22Rv1 (cell line): ENCODE measurements around the gene TNRC6A.

ENCODE experiments used
- CTCF ChIP-seq: fragments of 450-650 bp; IDR thresholded peaks from 2 replicates; pipeline ENCODE4 v1.5.1; 2017; ENCODE audit warnings: mild to moderate bottlenecking
- ZFX ChIP-seq: fragments of 450-650 bp; IDR thresholded peaks from 2 replicates; pipeline ENCODE4 v1.6.1; 2017; ENCODE audit warnings: antibody characterized with exemption, borderline replicate concordance

DNA sequence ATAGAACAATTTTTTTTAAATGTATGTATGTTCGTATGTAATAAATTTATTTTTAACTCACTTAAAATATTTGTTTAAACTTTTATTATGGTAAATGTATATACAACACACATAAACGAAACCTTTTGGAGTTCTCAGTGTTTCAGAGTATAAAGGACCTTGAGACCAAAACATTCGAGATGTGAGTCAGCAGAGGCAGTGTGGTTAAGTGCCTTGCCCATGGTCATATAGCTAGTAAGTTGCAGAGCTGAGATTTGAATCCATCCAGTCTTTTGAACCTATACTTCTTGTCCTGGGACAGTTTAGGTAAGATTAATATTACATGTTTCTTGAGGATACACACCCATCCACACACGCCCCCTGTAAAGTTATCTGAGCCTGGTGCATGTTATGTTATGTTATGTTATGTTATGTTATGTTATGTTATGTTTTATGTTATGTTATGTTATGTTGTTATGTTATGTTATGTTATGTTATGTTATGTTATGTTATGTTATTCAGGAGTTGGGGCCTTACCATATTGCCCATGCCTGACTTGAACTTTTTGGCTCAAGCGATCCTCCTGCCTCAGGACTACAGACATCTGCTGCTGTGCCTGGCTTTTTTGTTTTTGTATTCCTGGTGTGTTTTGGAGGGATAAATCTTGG is 41.8 kb downstream of the TNRC6A start:
- TF ChIP-seq CTCF (no peak), ZFX (no peak)
